ENCODE measurements around the gene CTSV.
"Not testable (repeated sequence)": the region's sequence is repeated elsewhere in the genome, so short reads cannot be mapped to it uniquely, and the experiment has no call there.

The CTSV gene

GRCh38 chr9:97039514-97039860 is 545 bp upstream of the CTSV start:
- DNase-seq = no peak

GRCh38 chr9:97023505-97023904 is 15.4 kb downstream of the CTSV start:
- DNase-seq = not testable (repeated sequence)

- DNase-seq = peak; percentile 84 to 86
Measured at GRCh38 chr9:97013151-97014132, 25.5 kb downstream of the CTSV start.

GRCh38 chr9:97012617-97013016 is 26.3 kb downstream of the CTSV start:
- peak; percentile 12 to 48 for DNase-seq

- DNase-seq = not testable (repeated sequence)
Measured at GRCh38 chr9:97002195-97002594, 36.7 kb downstream of the CTSV start.

GRCh38 chr9:97001338-97001737 is 37.6 kb downstream of the CTSV start:
- DNase-seq = not testable (repeated sequence)

GRCh38 chr9:97000139-97000787 is 38.7 kb downstream of the CTSV start:
- DNase-seq = not testable (repeated sequence)

- DNase-seq = not testable (repeated sequence)
Measured at GRCh38 chr9:96999733-97000132, 39.2 kb downstream of the CTSV start.

GRCh38 chr9:96997009-96997701 is 41.8 kb downstream of the CTSV start:
- not testable (repeated sequence) for DNase-seq

- not testable (repeated sequence) for DNase-seq
Measured at GRCh38 chr9:96994531-96995016, 44.4 kb downstream of the CTSV start.

GRCh38 chr9:96992303-96992702 is 46.6 kb downstream of the CTSV start:
- not testable (repeated sequence) for DNase-seq

GRCh38 chr9:96989747-96990318 is 49.1 kb downstream of the CTSV start:
- DNase-seq = not testable (repeated sequence)

- DNase-seq = not testable (repeated sequence)
Measured at GRCh38 chr9:96984887-96985286, 54.1 kb downstream of the CTSV start.

- DNase-seq = not testable (repeated sequence)
Measured at GRCh38 chr9:96984139-96984538, 54.8 kb downstream of the CTSV start.

GRCh38 chr9:96983496-96984122 is 55.3 kb downstream of the CTSV start:
- DNase-seq = not testable (repeated sequence)
